ENCODE data around the gene ZNF780B.

ZNF780B gene

DNA sequence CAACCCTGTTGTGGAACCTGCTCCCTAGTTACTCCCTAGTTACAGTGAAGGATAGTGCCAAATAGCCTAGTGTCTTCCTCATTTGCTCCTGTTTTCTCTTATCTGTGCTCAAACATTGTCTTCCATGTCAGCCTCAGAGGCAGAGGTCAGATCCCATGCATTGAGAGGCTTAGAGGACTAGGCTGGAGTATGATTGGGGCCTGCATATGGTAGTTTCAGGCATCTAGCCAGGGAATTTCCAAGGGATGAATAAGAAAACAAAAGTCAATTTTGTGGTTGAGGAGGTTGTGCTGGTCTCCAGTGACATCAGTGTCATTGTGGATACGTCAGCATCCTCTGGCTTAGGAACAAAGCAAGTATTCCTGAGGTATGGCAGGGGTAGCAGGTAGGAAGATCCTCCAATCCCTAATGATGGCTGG, 49.7 kb downstream of the ZNF780B start:
- no peak overlapping the region for H3K27ac ChIP-seq

DNA sequence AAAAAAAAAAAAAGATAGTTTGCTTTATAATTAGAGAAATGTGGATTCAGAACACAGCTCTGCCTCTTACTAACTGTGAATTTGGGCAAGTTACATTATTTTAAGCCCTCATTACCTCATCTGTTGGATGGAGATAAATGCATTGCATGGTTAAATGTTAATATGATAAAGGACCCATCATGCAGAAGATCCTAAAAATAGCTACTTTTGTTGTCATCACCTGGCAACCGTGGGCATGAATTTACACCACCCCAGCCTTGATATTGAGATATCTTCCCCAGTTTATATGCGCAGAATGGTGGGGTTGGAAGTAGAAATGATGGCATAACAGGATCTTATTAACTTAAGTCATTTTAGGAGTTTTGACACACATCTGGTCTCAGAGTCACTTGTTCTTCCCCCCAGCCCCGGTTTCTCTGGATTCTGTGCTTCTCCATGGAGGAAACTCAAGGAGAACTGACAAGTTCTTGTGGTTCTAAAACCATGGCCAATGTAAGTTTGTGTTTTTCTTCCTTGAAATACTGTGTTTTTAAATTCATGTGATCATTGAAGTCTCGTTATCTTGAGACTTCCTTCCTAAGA, 50.2 kb downstream of the ZNF780B start:
- TF ChIP-seq CTCF (conservative IDR thresholded peaks at IDR 0.05) = no peak

More for the DNA sequence above, 49.7 kb downstream of the ZNF780B start:
- TF ChIP-seq CTCF (conservative IDR thresholded peaks at IDR 0.05) = no peak

GRCh38 chr19:39998501-39998900, 57.5 kb downstream of the ZNF780B start:
- TF ChIP-seq CTCF (conservative IDR thresholded peaks at IDR 0.05) = no peak
- H3K27ac ChIP-seq = no peak overlapping the region

More for the DNA sequence above, 50.2 kb downstream of the ZNF780B start:
- H3K27ac ChIP-seq = no peak overlapping the region

DNA sequence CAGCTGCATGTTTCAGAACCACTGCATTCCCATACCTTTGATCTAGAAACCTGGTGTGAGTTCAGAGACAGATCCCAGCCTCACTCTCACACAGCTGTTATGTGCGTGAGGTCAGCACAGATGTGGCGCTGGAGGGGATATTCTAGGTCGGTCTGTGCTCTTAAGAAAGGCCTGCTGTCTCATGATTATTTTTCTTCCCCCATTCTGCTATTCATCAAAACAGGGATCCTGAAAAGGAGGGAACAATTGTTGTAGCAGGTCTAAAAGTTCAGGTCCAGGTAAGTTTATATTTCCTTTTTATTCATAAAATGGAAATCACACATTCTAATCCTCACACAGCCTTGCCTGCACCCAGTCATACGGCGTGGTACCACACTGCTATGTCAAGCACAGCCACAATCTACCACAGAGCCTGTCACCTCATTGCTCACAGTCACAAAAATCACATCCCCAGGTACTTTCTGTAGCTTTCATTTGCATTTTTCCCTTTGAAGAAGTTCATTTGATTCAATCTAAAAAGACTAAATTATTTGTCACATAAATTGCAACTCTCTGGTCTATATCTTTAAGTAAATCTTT, 58.3 kb downstream of the ZNF780B start:
- TF ChIP-seq CTCF (conservative IDR thresholded peaks at IDR 0.05) = no peak
- peak overlapping the region; percentile 80 for H3K27ac ChIP-seq

DNA sequence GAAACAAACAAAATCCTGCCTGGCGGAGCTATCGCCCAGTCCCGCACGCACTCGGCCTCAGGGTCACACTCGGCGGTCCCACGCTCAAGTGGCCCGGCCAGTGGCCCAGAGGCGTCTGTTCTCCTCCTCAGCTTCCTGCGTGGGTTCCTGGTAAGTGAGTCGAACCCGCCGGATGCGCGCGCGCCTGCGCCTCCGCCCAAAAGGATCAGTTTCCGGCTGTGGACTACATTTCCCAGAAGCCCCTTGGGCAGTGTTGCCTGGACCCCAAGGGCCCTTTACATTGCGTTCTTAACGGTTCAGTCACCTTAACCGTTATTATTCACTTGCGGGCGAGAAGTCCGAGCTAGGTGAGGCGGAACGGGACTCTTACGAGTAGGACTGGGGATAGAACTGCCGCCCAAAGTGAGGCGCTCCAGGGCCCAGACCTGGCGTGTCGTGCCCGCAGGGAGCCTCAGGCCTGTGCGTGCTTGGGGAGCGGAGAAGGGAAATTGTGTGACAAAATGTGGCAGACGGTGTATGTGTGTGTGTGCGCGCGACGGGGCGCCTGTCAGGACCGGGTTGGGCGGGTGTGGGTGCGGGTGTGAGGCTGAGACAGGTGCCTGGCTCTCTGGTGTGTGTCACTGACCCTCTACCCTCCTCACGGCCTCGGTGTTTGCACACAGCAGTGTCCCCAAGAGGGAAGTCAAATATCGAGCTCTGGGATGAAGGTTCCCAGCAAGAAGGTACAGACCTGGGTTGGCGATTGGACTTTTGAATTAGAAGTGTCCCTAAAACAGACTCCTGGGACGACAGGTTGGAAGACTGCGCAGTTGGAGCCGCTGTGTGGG, 59.0 kb downstream of the ZNF780B start, which contains the start of gene ZNF546:
TSS of gene ZNF546 (plus strand) at position 250 of the 827 bp plus-strand sequence. CDS start 1,267 bp downstream, outside the sequence.
- peak within 1 kb of the TSS; percentile 80 for H3K27ac ChIP-seq
- no peak for TF ChIP-seq CTCF (conservative IDR thresholded peaks at IDR 0.05)

DNA sequence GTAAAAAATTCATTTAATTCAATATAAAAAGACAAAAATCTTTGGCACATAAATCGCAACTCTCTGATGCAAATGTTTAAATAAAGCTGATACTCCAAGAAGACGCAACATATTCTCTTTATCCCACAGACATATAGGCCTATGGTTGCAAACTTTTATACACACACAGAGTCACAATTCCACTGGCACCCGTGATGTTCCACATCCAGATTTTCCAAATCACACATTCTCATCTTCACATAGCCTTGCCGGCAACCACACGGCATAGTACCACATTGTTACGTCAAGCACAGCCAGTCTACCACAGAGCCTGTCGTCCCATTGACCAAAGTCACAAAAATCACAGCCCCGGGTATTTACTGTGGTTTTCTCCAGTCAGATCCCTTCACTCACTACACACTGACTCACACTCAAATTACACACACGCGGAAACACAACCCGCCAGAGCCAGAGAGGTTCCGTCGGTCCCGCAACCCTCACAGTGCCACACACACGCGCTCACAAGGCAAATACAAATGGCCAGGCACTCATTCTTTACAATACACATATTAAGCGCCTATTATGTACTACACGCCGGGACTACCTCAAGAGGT, 59.7 kb downstream of the ZNF780B start:
- TF ChIP-seq CTCF (conservative IDR thresholded peaks at IDR 0.05) = no peak
- H3K27ac ChIP-seq = peak overlapping the region; percentile 80

DNA sequence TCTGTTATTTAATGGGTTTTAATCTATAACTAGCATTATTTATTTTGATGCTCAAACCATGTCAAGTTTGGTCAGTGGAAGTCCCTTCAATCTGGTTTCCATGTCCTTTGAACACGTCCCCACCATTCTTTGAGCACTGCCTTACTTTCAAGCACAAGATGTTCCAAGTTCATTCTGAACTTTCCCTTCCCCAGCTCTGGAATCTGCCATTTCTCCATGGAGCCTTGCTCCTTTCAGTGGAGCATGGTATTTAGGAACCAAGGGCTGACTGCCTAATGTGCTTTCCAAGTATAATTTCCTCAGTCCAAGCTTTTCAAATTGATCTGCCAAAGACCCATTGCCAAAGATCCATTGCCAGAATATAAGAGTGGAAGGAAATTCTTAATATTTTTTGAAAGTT, 60.2 kb downstream of the ZNF780B start:
- no peak for TF ChIP-seq CTCF (conservative IDR thresholded peaks at IDR 0.05)
- peak overlapping the region; percentile 80; the same call in 1 of the 2 replicates for H3K27ac ChIP-seq
